Measurements from ENCODE around the gene ZDHHC8. TPM values are rescaled to one million over a fixed set of nuclear protein-coding genes. Genes with fewer than 3 reads are reported as not detected.

The ZDHHC8 gene
- total and polyA plus RNA-seq, 9 donors, result 5.1 to 77.4 (median 58.9) TPM

DNA sequence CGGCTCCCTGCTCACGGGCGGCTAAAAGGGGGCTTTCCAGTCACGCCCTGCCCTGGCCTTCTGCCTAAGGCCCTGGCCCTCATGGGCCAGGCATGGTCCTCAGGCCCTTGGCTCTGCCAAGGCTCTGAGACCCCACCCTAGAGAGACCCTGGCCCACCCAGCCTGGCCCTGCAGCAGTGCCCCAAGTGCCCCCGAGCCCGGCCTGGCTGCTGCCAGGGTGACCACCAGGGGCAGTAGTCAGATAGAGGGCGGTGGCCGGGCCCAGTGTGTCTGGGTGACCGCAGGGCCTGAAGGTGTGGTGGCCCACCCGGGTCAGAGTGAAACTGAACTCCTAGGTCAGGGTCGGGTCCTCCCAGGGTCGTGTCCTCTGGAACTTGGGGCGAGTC, 48.6 kb downstream of the ZDHHC8 start:
- TF ChIP-seq POLR2A (IDR thresholded peaks at IDR 0.05) (no peak), EP300 (IDR thresholded peaks at IDR 0.05) (no peak)
- TF ChIP-seq, protein P1, sequence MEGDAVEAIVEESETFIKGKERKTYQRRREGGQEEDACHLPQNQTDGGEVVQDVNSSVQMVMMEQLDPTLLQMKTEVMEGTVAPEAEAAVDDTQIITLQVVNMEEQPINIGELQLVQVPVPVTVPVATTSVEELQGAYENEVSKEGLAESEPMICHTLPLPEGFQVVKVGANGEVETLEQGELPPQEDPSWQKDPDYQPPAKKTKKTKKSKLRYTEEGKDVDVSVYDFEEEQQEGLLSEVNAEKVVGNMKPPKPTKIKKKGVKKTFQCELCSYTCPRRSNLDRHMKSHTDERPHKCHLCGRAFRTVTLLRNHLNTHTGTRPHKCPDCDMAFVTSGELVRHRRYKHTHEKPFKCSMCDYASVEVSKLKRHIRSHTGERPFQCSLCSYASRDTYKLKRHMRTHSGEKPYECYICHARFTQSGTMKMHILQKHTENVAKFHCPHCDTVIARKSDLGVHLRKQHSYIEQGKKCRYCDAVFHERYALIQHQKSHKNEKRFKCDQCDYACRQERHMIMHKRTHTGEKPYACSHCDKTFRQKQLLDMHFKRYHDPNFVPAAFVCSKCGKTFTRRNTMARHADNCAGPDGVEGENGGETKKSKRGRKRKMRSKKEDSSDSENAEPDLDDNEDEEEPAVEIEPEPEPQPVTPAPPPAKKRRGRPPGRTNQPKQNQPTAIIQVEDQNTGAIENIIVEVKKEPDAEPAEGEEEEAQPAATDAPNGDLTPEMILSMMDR (IDR thresholded peaks at IDR 0.05), result no peak
- Histone ChIP-seq H3K27ac (no peak overlapping the region), H3K9me3 (no peaks in the 10 kb centered on the region), H3K4me3 (no peak overlapping the region), H3K27me3 (no peaks in the 10 kb centered on the region), H3K4me1 (ENCODE audit: insufficient read depth) (no peaks in the 10 kb centered on the region), H3K36me3 (no peaks in the 10 kb centered on the region)
- intact Hi-C loops (cut with DNase I), result no loop called here
- no peak for DNase-seq
- WGBS, 3 donors, result 81 to 89% (median 84%) methylated on average over 13 of the region's 13 CpGs

DNA sequence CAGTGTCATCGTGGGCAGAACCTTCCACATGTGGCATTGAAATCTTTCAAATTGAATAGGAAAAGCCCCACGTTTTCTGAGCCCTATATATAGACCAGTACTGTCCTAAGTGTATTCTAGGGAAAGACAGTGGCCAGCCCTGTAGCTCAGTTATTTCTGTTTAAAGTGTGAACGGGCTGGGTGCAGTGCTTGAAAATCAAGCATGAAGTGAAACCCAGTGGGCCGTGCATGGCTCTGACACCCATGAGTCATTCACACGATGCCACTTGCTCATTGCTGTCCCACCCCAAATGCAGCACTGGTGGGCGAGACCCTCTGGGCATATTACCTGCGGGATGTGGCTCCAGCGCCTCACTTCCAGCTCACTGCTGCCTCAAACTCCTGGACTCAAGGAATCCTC, 49.0 kb downstream of the ZDHHC8 start:
- Histone ChIP-seq H3K36me3 (no peaks in the 10 kb centered on the region), H3K27ac (no peak overlapping the region), H3K4me3 (no peak overlapping the region), H3K9me3 (no peaks in the 10 kb centered on the region), H3K27me3 (no peaks in the 10 kb centered on the region), H3K4me1 (ENCODE audit: insufficient read depth) (no peaks in the 10 kb centered on the region)
- no peak for DNase-seq
- intact Hi-C loops (cut with DNase I), result no loop called here
- TF ChIP-seq EP300 (IDR thresholded peaks at IDR 0.05) (no peak), POLR2A (IDR thresholded peaks at IDR 0.05) (no peak)
- TF ChIP-seq, protein P1 (IDR thresholded peaks at IDR 0.05), result no peak
- WGBS, 3 donors, result 84% methylated on average over 8 of the region's 8 CpGs

DNA sequence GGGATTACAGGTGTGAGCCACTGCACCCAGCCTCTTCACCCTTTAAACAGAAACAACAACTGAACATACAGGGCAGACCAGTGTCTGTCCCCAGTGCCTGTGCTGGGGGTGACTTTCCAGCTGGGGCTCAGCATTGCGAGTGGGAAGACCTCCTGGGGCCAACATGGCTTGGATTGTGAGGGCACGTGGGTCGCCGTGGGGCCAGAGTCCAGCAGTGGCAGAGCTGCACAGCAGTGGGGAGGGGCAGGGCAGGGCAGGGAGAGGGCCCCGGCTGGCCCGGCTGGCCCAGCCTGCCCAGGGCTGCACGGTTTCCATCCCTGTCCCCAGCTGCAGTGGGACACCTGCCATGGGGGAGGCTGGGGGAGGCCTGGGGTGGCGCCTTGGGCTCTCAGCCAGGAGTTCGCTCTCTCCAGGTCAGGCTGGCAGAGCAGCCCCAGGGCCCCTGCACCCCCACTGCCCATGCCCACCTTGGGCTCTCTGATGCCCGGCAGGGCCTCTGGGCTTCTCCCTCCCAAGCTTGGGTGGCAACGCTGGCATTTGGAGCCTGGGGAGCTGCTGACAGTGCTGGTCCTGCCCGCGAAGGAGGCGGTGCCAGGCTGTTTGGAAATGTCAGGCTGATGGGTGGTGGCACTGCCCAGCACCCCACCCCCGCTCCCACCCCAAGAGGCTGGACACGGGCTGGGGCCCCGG, 49.7 kb downstream of the ZDHHC8 start:
- 72 to 84% (median 75%) methylated on average over 14 to 17 of the region's 17 CpGs for WGBS, 3 donors

DNA sequence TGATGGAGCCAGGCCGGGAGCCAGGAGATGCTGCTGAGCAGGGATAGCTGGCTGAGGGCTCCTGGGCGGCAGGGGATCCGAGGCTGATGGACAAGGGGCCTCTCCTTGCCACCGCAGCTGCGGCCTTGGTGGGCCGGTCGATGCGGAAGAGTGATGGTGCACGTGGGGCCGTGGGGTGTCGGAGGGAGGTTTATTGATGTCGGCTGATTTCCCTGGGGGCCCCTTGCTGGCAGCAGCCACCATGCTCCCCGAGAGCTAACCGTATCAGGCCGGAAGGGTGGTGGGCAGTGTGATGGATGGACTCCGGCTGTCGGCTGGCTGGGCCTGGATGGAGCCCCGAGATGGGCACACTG, 50.3 kb downstream of the ZDHHC8 start:
- Histone ChIP-seq H3K36me3 (no peaks in the 10 kb centered on the region), H3K4me3 (no peak overlapping the region), H3K4me1 (ENCODE audit: insufficient read depth) (no peaks in the 10 kb centered on the region), H3K27me3 (no peaks in the 10 kb centered on the region), H3K9me3 (no peaks in the 10 kb centered on the region), H3K27ac (no peak overlapping the region)
- TF ChIP-seq, protein P1 (IDR thresholded peaks at IDR 0.05), result no peak
- TF ChIP-seq EP300 (IDR thresholded peaks at IDR 0.05), result no peak
- TF ChIP-seq POLR2A (IDR thresholded peaks at IDR 0.05), result no peak
- intact Hi-C loops (cut with DNase I), result no loop called here
- WGBS, 3 donors, result 67 to 82% (median 68%) methylated on average over 16 to 18 of the region's 18 CpGs
- DNase-seq, result no peak

More for the DNA sequence above, 49.7 kb downstream of the ZDHHC8 start:
- no peak for DNase-seq
- Histone ChIP-seq H3K27me3 (no peaks in the 10 kb centered on the region), H3K9me3 (no peaks in the 10 kb centered on the region), H3K36me3 (no peaks in the 10 kb centered on the region), H3K4me1 (ENCODE audit: insufficient read depth) (no peaks in the 10 kb centered on the region), H3K27ac (no peak overlapping the region), H3K4me3 (no peak overlapping the region)
- TF ChIP-seq EP300 (IDR thresholded peaks at IDR 0.05), result no peak
- TF ChIP-seq POLR2A (IDR thresholded peaks at IDR 0.05), result no peak
- TF ChIP-seq, protein P1 (IDR thresholded peaks at IDR 0.05), result no peak
- intact Hi-C loops (cut with DNase I), result no loop called here
